SH-SY5Y (cell line): ENCODE measurements around the gene RBFOX2.

Source experiments
- GATA2 ChIP-seq: IDR thresholded peaks from 2 replicates; pipeline ENCODE4 v1.6.1; 2011; ENCODE audit warnings: mild to moderate bottlenecking, low read depth, low read length
- GATA3 ChIP-seq: IDR thresholded peaks from 2 replicates; pipeline ENCODE4 v1.6.1; 2011; ENCODE audit warnings: low read depth, mild to moderate bottlenecking, low read length, moderate library complexity

DNA sequence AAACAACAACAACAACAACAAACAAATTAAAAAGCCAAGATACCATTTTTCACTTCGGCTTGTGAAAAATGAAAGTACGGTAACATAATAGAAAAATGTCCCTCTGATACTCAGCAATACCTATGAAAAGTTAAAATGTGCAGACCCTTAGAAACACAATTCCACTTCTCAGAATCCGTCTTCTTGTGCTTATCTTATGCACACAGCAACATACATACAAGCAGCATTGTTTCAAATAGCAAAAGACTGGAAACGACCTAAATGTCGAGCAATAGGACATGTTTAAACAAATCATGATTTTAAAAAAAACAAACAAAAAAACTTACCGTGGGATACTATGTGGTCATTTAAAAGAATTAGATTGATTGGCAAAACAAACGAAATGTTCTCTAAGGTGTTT is 26.5 kb downstream of the RBFOX2 start:
- TF ChIP-seq GATA3 (no peak), GATA2 (no peak)
